ENCODE results near the gene JAKMIP3. TPM values are rescaled to one million over a fixed set of nuclear protein-coding genes. Genes with fewer than 3 reads are reported as not detected.

The JAKMIP3 gene
- total and polyA plus RNA-seq, 2 donors (not counting 1 experiment from before 2014, with no cell fraction given): 0.17 to 0.21 TPM

- POLR2A ChIA-PET: no interaction called here
- H3K9me3 Mint-ChIP-seq (ENCODE audit: insufficient read depth): no peaks in the 10 kb centered on the region
- Histone ChIP-seq H2AFZ (ENCODE audit: insufficient read depth, low read depth, low read length, poor library complexity, severe bottlenecking) (no peak overlapping the region), H3K9ac (ENCODE audit: low read length) (no peak overlapping the region), H3K36me3 (replicated peaks in 1 of 2; ENCODE audit: control extremely low read depth in 1 of 2, control insufficient read depth in 1 of 2, extremely low read depth in 1 of 2, insufficient read depth in 2 of 2, low read length in 1 of 2) (no peaks in the 10 kb centered on the region), H3K9me3 (ENCODE audit: control extremely low read depth in 1 of 3, control insufficient read depth in 2 of 3, insufficient read depth in 1 of 3, low read length in 2 of 3) (no peaks in the 10 kb centered on the region), H3K27me3 (replicated peaks in 1 of 4; ENCODE audit: control extremely low read depth in 1 of 4, control insufficient read depth in 3 of 4, insufficient read depth in 4 of 4, low read length in 3 of 4) (peaks cover 0 to 4% (median 2%) of the 10 kb centered on the region in 4 experiments), H3K4me1 (ENCODE audit: control insufficient read depth in 2 of 2, insufficient read depth in 2 of 2, low read length in 2 of 2) (peaks cover 0 to 7% of the 10 kb centered on the region in 2 donors), H4K20me1 (ENCODE audit: control insufficient read depth, insufficient read depth, low read length, poor library complexity, severe bottlenecking) (no peaks in the 10 kb centered on the region), H3K27ac (ENCODE audit: low read length in 2 of 2) (no peak overlapping the region), H3K4me2 (replicated peaks; ENCODE audit: low read depth, low read length, poor library complexity, severe bottlenecking) (no peak overlapping the region), H3K79me2 (ENCODE audit: control insufficient read depth, insufficient read depth, low read length) (no peaks in the 10 kb centered on the region), H3K4me3 (ENCODE audit: control extremely low read depth in 1 of 5, extremely low read depth in 1 of 5, insufficient read depth in 1 of 5, low read depth in 2 of 5, low read length in 4 of 5) (no peak overlapping the region)
- H3K4me1 Mint-ChIP-seq: peaks cover 5% of the 10 kb centered on the region
- ATAC-seq (ENCODE audit: low read depth): no peak
- intact Hi-C loops (cut with micrococcal nuclease): no loop called here
- CTCF ChIA-PET: interaction anchor here (1.0 kb wide), 1 partner anchor 133 kb away, joined by 3 read pairs; no protein-coding TSS in a partner anchor
- TF ChIP-seq CTCF (IDR thresholded peaks at IDR 0.05) (no peak), EZH2 (IDR thresholded peaks at IDR 0.05; ENCODE audit: borderline replicate concordance, insufficient read depth, low read depth, low read length, poor library complexity, severe bottlenecking) (no peak)
- no peak for DNase-seq
- WGBS (ENCODE audit: insufficient coverage): 63% methylated on average over 2 of the region's 5 CpGs
- H3K4me3 Mint-ChIP-seq: no peak overlapping the region
- H3K27ac Mint-ChIP-seq: no peak overlapping the region
- H3K27me3 Mint-ChIP-seq: peaks cover 9% of the 10 kb centered on the region
Measured at GRCh38 chr10:132018446-132018845, 47.3 kb upstream of the JAKMIP3 start.

DNA sequence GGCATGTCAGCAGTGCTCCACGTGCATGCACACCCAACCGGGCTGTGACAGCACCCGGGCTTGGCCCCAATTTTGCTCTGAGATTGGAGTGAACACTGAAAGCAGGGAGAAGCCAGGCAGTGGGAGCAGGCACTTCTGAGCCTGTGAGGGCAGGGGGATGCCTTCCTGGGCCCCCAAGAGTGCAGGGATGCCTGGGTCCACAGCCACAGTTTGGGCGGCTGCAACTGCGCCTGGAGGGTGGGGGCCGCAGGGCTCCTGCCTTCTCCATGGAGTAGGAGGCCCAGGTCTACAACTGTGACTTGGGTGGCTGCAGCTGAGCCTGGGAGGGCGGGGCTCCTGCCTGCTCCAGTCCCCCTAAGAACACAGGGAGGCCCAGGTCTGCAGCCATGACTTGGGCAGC, 46.4 kb upstream of the JAKMIP3 start:
- Histone ChIP-seq H3K4me2 (replicated peaks; ENCODE audit: low read depth, low read length, poor library complexity, severe bottlenecking) (no peak overlapping the region), H3K36me3 (replicated peaks in 1 of 2; ENCODE audit: control extremely low read depth in 1 of 2, control insufficient read depth in 1 of 2, extremely low read depth in 1 of 2, insufficient read depth in 2 of 2, low read length in 1 of 2) (no peaks in the 10 kb centered on the region), H3K27ac (ENCODE audit: low read length in 2 of 2) (no peak overlapping the region), H3K9ac (ENCODE audit: low read length) (no peak overlapping the region), H3K9me3 (ENCODE audit: control extremely low read depth in 1 of 3, control insufficient read depth in 2 of 3, insufficient read depth in 1 of 3, low read length in 2 of 3) (no peaks in the 10 kb centered on the region), H3K4me1 (ENCODE audit: control insufficient read depth in 2 of 2, insufficient read depth in 2 of 2, low read length in 2 of 2) (peaks cover 0 to 7% of the 10 kb centered on the region in 2 donors), H3K27me3 (replicated peaks in 1 of 4; ENCODE audit: control extremely low read depth in 1 of 4, control insufficient read depth in 3 of 4, insufficient read depth in 4 of 4, low read length in 3 of 4) (peaks cover 0 to 7% (median 3%) of the 10 kb centered on the region in 4 experiments), H4K20me1 (ENCODE audit: control insufficient read depth, insufficient read depth, low read length, poor library complexity, severe bottlenecking) (no peaks in the 10 kb centered on the region), H2AFZ (ENCODE audit: insufficient read depth, low read depth, low read length, poor library complexity, severe bottlenecking) (no peak overlapping the region), H3K79me2 (ENCODE audit: control insufficient read depth, insufficient read depth, low read length) (no peaks in the 10 kb centered on the region), H3K4me3 (ENCODE audit: control extremely low read depth in 1 of 5, extremely low read depth in 1 of 5, insufficient read depth in 1 of 5, low read depth in 2 of 5, low read length in 4 of 5) (no peak overlapping the region)
- ChIA-PET CTCF (interaction anchor here (5.2 kb wide), 1 partner anchor 133 kb away, joined by 106 read pairs; no protein-coding TSS in a partner anchor), POLR2A (no interaction called here)
- H3K27me3 Mint-ChIP-seq: peaks cover 12% of the 10 kb centered on the region
- WGBS (ENCODE audit: insufficient coverage): 91% methylated on average over 7 of the region's 7 CpGs
- H3K9me3 Mint-ChIP-seq (ENCODE audit: insufficient read depth): no peaks in the 10 kb centered on the region
- intact Hi-C loops (cut with micrococcal nuclease): no loop called here
- H3K4me3 Mint-ChIP-seq: no peak overlapping the region
- DNase-seq (no peak), ATAC-seq (ENCODE audit: low read depth) (no peak)
- no peak overlapping the region for H3K27ac Mint-ChIP-seq
- peaks cover 5% of the 10 kb centered on the region for H3K4me1 Mint-ChIP-seq
- TF ChIP-seq EZH2 (IDR thresholded peaks at IDR 0.05; ENCODE audit: borderline replicate concordance, insufficient read depth, low read depth, low read length, poor library complexity, severe bottlenecking) (no peak), CTCF (IDR thresholded peaks at IDR 0.05) (no peak)
